ENCODE data around the gene HS3ST2. TPM values are rescaled to one million over a fixed set of nuclear protein-coding genes. Genes with fewer than 3 reads are reported as not detected.

Gene HS3ST2
- total RNA-seq, 2 experiments from 2014 or later, result not detected

DNA sequence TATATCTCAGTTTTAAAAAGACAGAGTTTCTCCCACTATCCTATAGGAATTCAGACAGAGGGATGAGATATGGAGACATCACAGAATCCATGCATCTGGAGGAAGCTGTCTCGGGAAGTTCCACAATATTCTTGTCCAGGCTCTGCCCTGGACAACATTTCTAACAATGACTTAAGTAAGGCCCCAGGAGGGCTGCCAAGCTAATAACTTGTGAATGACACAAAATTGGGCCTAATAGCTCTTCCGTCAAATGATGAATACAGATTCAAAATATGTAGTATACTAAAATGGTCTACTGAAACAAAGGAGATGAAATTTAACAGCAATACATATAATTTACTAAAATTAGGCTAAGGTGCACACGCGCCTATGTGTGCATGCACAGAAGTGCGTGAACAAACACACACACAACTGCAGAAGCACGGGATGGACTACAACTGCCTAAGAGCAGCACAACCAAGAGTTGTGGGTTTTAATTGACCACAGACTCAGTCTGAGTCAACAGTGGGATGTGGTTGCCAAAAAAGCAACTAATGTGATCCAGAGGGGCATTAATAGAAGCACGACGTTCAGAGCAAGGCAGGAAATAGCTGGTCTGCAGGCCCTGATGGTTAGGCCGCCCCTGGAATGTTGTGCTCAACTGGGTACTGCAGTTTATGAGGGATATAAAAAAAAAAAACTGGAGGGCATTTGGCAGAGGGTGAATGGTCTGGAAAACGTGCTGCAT lies 26.3 kb upstream of the HS3ST2 start:
- H3K27ac Mint-ChIP-seq, result no peak overlapping the region
- CTCF ChIA-PET, result no interaction called here

DNA sequence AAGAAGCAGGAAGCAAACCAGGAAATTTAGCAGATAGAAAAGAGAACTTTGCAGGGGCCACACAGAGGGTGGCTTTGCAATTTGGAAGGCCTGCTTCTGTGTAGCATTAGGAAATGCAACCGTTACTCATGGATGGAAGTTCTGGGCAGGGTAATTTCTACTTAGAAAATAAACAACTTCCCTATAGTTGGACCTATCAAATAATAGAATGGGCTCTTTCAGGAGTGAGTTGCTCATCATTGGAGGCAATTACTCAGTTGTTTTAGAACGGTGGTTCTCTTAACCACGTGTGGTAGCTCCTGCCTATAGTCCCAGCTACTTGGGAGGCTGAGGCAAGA lies 25.8 kb upstream of the HS3ST2 start:
- DNase-seq, result no peak
- CTCF ChIA-PET, result no interaction called here
- Mint-ChIP-seq H3K9me3 (no peaks in the 10 kb centered on the region), H3K27ac (no peak overlapping the region), H3K36me3 (no peaks in the 10 kb centered on the region), H3K4me3 (no peak overlapping the region), H3K4me1 (ENCODE audit: low read depth) (no peaks in the 10 kb centered on the region), H3K27me3 (peaks cover 13% of the 10 kb centered on the region)
- intact Hi-C loops (cut with micrococcal nuclease), result no loop called here
- POLR2A ChIA-PET, result interaction anchor here (0.6 kb wide), 1 partner anchor 14 kb away, joined by 3 read pairs; no protein-coding TSS in a partner anchor

More for the DNA sequence above, 26.3 kb upstream of the HS3ST2 start:
- POLR2A ChIA-PET, result interaction anchor here (0.6 kb wide), 1 partner anchor 15 kb away, joined by 3 read pairs; no protein-coding TSS in a partner anchor
- no peak for DNase-seq
- Mint-ChIP-seq H3K9me3 (no peaks in the 10 kb centered on the region), H3K4me1 (ENCODE audit: low read depth) (no peaks in the 10 kb centered on the region), H3K4me3 (no peak overlapping the region), H3K27me3 (peaks cover 13% of the 10 kb centered on the region), H3K36me3 (no peaks in the 10 kb centered on the region)
- intact Hi-C loops (cut with micrococcal nuclease), result no loop called here

DNA sequence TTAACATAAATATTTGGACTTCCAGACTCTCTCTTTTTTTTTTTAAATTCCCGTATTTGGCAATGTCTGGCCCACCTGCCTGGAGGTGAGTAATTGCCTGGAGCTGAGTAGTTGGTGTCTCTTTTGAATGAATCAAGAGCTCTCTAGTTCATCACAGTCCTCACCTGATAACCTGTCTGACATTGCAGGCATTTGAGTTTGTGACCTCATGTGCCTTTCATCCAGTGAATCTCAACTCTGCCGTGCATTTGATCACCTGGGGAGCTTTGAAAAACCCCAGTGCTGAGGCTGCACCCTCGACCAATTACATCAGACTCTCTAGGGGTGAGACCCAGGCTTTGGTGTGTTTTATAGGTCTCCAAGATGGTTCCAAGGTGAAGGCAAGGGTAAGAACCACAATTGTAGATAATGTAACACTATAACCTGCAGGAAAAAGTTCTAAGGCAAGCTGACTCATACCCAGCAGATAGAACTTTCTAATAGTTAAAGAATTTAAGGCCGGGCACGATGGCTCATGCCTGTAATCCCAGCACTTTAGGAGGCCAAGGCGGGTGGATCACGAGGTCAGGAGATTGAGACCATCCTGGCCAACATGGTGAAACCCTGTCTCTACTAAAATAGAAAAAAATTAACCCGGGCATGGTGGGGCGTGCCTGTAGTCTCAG lies 24.5 kb upstream of the HS3ST2 start:
- H3K36me3 Mint-ChIP-seq, result peaks cover 2% of the 10 kb centered on the region
- H3K27me3 Mint-ChIP-seq, result peaks cover 15% of the 10 kb centered on the region
- H3K4me3 Mint-ChIP-seq, result no peak overlapping the region
- peaks cover 4% of the 10 kb centered on the region for H3K9me3 Mint-ChIP-seq
- intact Hi-C loops (cut with micrococcal nuclease), result no loop called here
- H3K4me1 Mint-ChIP-seq (ENCODE audit: low read depth), result no peaks in the 10 kb centered on the region
- H3K27ac Mint-ChIP-seq, result no peak overlapping the region
- ChIA-PET POLR2A (no interaction called here), CTCF (no interaction called here)
- no peak for DNase-seq

DNA sequence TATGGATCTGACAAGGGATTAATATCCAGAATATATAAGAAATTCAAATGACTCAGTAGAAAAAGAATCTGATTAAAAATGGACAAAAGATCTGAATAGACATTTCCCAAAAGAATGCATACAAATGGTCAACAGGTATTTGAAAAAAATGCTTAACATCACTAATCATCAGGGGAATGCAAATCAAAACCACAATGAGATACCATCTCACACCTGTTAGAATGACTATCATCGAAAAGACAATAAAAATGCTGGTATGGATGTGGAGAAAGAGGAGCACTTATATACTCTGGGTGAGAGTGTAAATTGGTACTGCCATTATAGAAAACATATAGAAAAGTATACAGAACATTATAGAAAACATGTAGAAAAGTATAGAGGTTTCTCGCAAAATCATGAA lies 16.4 kb upstream of the HS3ST2 start:
- Mint-ChIP-seq H3K9me3 (peaks cover 8% of the 10 kb centered on the region), H3K4me1 (ENCODE audit: low read depth) (no peaks in the 10 kb centered on the region), H3K36me3 (peaks cover 2% of the 10 kb centered on the region), H3K27me3 (peaks cover 15% of the 10 kb centered on the region), H3K27ac (no peak overlapping the region), H3K4me3 (no peak overlapping the region)
- intact Hi-C loops (cut with micrococcal nuclease), result no loop called here
- ChIA-PET POLR2A (no interaction called here), CTCF (no interaction called here)
- no peak for DNase-seq

DNA sequence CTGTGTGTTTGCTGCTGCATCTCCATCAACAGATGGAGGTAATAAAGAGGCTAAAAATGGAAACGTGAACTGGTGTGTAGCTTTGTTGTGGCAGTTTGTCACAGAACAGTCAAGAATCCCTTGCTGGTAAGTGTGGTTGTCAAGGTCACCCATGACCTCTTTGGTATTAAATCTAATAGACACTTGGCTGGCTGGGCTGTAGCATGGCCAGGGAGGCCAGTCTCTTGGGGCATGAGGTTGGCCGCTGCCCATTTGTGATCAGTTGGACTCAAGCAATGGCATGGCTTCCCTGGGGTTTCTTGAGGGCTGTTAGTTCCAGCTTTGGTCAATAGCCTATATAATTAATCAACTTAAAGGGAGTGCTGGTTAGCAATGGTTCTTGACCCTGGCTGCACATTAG lies 14.8 kb upstream of the HS3ST2 start:
- CTCF ChIA-PET, result no interaction called here
- intact Hi-C loops (cut with micrococcal nuclease), result no loop called here

DNA sequence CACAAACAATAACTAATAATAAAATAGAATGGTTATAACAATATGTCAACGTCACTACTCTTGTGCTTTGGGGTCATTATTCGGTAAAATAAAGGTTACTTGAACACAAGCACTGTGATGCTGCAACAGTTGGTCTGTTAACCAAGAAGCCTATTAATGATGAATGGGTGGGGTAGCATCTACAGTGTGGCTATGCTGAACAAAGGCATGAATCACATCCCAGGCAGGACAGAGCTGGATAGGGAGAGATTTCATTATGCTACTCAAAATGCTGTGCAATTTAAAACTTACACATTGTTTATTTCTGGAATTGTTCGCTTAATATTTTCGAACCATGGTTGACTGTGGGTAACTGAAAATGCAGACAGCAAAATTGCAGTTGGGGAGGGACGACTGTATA lies 9.1 kb upstream of the HS3ST2 start:
- intact Hi-C loops (cut with micrococcal nuclease), result no loop called here
- H3K9me3 Mint-ChIP-seq, result no peaks in the 10 kb centered on the region
- H3K4me1 Mint-ChIP-seq (ENCODE audit: low read depth), result no peaks in the 10 kb centered on the region
- DNase-seq, result no peak
- no peak overlapping the region for H3K4me3 Mint-ChIP-seq
- H3K36me3 Mint-ChIP-seq, result no peaks in the 10 kb centered on the region
- peaks cover 9% of the 10 kb centered on the region for H3K27me3 Mint-ChIP-seq
- no peak overlapping the region for H3K27ac Mint-ChIP-seq
- CTCF ChIA-PET, result no interaction called here
- POLR2A ChIA-PET, result no interaction called here

More for the DNA sequence above, 14.8 kb upstream of the HS3ST2 start:
- POLR2A ChIA-PET, result no interaction called here
- peaks cover 7% of the 10 kb centered on the region for H3K9me3 Mint-ChIP-seq
- no peaks in the 10 kb centered on the region for H3K4me1 Mint-ChIP-seq (ENCODE audit: low read depth)
- no peak overlapping the region for H3K27ac Mint-ChIP-seq
- H3K4me3 Mint-ChIP-seq, result no peak overlapping the region
- DNase-seq, result no peak
- H3K27me3 Mint-ChIP-seq, result peaks cover 17% of the 10 kb centered on the region
- H3K36me3 Mint-ChIP-seq, result no peaks in the 10 kb centered on the region

DNA sequence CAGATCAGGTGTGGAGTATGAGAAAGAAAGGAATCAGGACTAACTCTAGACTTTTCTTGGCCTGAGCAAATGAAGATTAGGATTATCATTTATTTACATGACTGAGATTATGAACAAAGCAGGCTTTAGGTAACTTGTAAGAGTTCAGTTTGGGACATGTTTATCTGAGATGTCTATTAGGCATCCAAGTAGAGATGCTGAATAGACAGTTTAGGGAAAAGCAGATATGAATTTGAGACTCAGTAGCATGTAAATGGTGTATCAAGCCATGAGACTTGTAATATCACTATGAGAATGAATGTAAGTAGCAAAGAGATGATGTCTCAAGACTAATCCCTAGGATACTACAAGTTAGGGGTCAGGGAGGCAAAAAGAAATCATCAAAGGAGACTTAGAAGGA lies 8.6 kb upstream of the HS3ST2 start:
- POLR2A ChIA-PET, result no interaction called here
- CTCF ChIA-PET, result no interaction called here
- Mint-ChIP-seq H3K36me3 (no peaks in the 10 kb centered on the region), H3K4me3 (no peak overlapping the region), H3K27me3 (peaks cover 11% of the 10 kb centered on the region), H3K9me3 (no peaks in the 10 kb centered on the region), H3K27ac (no peak overlapping the region), H3K4me1 (ENCODE audit: low read depth) (no peaks in the 10 kb centered on the region)
- intact Hi-C loops (cut with micrococcal nuclease), result no loop called here
- no peak for DNase-seq

DNA sequence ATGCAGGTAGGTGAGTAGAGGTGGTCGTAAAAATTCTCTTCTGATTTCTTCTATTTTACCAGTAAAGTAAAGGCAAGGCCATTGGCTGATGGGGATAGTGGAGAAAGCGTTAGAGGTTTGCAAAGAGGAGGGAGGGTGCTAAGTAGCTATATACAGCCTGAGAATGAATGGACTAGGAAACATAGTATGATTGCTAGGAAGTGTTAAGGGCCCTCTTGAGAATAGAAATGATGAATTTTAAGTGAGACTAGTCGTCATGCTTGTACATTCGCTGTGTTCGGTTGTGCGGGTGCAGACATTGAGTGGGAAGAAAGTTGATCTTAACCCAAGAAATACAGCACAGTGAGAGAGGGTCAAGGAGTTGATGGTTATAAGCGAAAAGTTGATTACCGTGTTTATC lies 7.2 kb upstream of the HS3ST2 start:
- H3K27me3 Mint-ChIP-seq, result peaks cover 10% of the 10 kb centered on the region
- no peaks in the 10 kb centered on the region for H3K9me3 Mint-ChIP-seq
- DNase-seq, result no peak
- H3K27ac Mint-ChIP-seq, result no peak overlapping the region
- ChIA-PET CTCF (no interaction called here), POLR2A (no interaction called here)
- no peaks in the 10 kb centered on the region for H3K4me1 Mint-ChIP-seq (ENCODE audit: low read depth)
- intact Hi-C loops (cut with micrococcal nuclease), result no loop called here
- H3K4me3 Mint-ChIP-seq, result no peak overlapping the region
- H3K36me3 Mint-ChIP-seq, result no peaks in the 10 kb centered on the region

DNA sequence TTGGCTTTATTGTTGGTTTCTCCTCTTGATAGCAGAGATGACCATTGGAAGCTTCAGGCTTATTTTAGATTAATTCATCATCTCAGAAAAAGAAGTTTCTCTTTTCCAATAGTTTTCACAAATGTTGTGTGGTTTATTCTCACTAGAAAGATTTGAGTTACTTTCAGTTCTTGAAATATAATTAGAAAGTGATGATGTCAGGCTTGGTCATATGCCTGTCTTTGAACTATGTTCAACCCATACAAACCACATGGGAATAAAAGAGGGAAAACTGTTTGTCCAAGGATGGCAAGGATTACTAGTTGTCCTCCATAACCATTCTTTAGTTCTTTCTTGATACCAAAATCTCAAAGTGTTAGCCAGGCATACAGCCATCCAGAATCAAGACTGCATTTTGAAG lies 3.7 kb upstream of the HS3ST2 start:
- peaks cover 6% of the 10 kb centered on the region for H3K4me1 Mint-ChIP-seq (ENCODE audit: low read depth)
- no peaks in the 10 kb centered on the region for H3K36me3 Mint-ChIP-seq
- no peaks in the 10 kb centered on the region for H3K9me3 Mint-ChIP-seq
- H3K4me3 Mint-ChIP-seq, result no peak overlapping the region
- H3K27me3 Mint-ChIP-seq, result peaks cover 24% of the 10 kb centered on the region
- POLR2A ChIA-PET, result no interaction called here
- no peak overlapping the region for H3K27ac Mint-ChIP-seq
- CTCF ChIA-PET, result no interaction called here
- no peak for DNase-seq
- intact Hi-C loops (cut with micrococcal nuclease), result no loop called here

DNA sequence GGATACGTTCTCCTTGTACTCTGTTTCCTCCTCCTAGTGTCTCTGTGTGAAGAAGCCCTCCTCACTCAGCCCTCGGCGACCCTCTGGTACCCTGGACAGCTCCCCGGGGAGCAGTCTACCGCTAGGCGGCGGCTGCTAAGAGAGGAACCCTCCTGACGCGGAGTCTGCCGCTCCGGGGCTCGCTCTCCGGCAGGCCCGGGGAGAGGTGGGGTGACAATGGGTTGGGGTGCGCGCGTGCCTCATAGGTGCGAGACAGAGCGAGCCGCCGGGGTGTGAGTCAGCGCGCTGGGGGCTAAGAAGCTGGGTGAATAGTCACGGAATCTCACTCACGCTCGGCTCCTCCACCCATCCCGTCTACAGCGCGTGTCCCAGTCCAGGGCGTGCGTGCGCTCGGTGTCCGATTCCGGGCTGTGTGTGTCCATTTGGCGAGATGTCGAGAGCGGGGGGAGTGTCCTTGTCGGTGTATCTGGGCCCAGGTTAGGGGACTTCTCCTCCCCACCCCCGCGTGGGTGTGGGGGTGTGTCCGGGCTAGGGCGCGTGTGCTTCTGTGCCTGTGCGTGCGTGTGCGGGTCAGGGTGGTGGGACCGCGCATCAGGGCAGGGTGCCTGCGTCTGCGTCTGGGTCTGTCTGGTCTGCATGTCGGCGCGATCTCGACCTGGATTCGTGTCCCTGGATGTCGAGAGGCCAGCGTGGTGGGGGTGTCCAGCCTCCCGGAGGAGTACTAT lies 577 bp upstream of the HS3ST2 start:
- ChIA-PET CTCF (interaction anchor here (1.2 kb wide), 1 partner anchor 11 kb away, joined by 3 read pairs; no protein-coding TSS in a partner anchor), POLR2A (no interaction called here)
- Mint-ChIP-seq H3K4me1 (ENCODE audit: low read depth) (peaks cover 6% of the 10 kb centered on the region), H3K36me3 (no peaks in the 10 kb centered on the region), H3K27ac (no peak overlapping the region), H3K9me3 (no peaks in the 10 kb centered on the region), H3K27me3 (peaks cover 38% of the 10 kb centered on the region), H3K4me3 (no peak overlapping the region)
- intact Hi-C loops (cut with micrococcal nuclease), result no loop called here
- peak; percentile 43 for DNase-seq

DNA sequence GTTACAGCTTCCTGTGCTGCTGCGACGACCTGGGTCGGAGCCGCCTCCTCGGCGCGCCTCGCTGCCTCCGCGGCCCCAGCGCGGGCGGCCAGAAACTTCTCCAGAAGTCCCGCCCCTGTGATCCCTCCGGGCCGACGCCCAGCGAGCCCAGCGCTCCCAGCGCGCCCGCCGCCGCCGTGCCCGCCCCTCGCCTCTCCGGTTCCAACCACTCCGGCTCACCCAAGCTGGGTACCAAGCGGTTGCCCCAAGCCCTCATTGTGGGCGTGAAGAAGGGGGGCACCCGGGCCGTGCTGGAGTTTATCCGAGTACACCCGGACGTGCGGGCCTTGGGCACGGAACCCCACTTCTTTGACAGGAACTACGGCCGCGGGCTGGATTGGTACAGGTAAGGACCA lies 746 bp downstream of the HS3ST2 start:
- ChIA-PET POLR2A (no interaction called here), CTCF (no interaction called here)
- H3K4me3 Mint-ChIP-seq, result no peak overlapping the region
- no peak overlapping the region for H3K27ac Mint-ChIP-seq
- H3K27me3 Mint-ChIP-seq, result peaks cover 38% of the 10 kb centered on the region
- H3K36me3 Mint-ChIP-seq, result no peaks in the 10 kb centered on the region
- DNase-seq, result no peak
- peaks cover 5% of the 10 kb centered on the region for H3K9me3 Mint-ChIP-seq
- intact Hi-C loops (cut with micrococcal nuclease), result no loop called here
- peaks cover 6% of the 10 kb centered on the region for H3K4me1 Mint-ChIP-seq (ENCODE audit: low read depth)

DNA sequence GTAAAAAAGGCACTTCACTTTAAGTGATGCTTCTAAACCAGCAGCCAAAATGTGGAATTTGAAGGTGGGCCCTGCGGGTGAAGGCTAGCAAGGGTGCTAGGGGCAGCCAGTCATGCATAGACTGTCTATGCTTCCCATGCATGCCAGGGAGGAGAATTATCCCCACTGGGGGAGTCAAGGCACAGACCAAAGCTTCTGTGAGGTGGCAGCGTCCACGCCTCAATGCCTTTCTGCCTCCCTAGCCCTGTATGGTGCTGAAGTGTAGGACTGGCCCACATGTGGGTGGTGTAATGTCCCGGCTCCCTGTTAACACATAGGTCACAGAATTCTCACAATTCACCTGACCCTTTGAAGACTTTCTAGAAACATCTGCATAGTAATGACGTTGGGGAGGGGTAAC lies 1.9 kb downstream of the HS3ST2 start:
- peaks cover 6% of the 10 kb centered on the region for H3K4me1 Mint-ChIP-seq (ENCODE audit: low read depth)
- no peak overlapping the region for H3K27ac Mint-ChIP-seq
- intact Hi-C loops (cut with micrococcal nuclease), result no loop called here
- ChIA-PET POLR2A (no interaction called here), CTCF (no interaction called here)
- H3K4me3 Mint-ChIP-seq, result no peak overlapping the region
- DNase-seq, result no peak
- H3K36me3 Mint-ChIP-seq, result no peaks in the 10 kb centered on the region
- H3K27me3 Mint-ChIP-seq, result peaks cover 36% of the 10 kb centered on the region
- H3K9me3 Mint-ChIP-seq, result peaks cover 5% of the 10 kb centered on the region

DNA sequence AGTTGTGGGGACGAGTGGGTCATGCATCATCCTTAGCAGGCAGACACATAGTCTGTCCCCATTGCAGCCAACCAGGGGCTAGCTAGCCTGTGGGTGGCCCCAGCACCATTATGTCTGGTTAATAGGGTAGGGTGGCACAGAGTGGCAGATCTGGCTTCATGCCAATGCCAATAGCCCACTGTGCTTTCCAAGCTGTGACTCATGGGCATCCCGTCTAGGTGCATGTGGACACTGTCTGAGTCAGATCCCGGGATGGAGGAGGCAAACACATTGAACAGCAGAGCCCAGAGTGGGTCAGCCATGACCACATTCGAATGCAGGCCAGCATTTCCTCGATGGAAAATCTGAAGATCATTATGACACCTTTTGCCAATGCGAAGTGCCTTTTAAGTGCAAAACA lies 2.5 kb downstream of the HS3ST2 start:
- POLR2A ChIA-PET, result no interaction called here
- intact Hi-C loops (cut with micrococcal nuclease), result no loop called here
- CTCF ChIA-PET, result no interaction called here

More for the DNA sequence above, 2.5 kb downstream of the HS3ST2 start:
- Mint-ChIP-seq H3K27me3 (peaks cover 36% of the 10 kb centered on the region), H3K36me3 (no peaks in the 10 kb centered on the region), H3K4me3 (no peak overlapping the region), H3K9me3 (peaks cover 5% of the 10 kb centered on the region), H3K4me1 (ENCODE audit: low read depth) (peaks cover 6% of the 10 kb centered on the region), H3K27ac (no peak overlapping the region)
- no peak for DNase-seq

Data from activated CD4-positive, alpha-beta memory T cell treated with anti-CD3 and anti-CD28 coated beads for 36 hours (primary cell).